Measurements from ENCODE around the gene NECTIN1.

DNA sequence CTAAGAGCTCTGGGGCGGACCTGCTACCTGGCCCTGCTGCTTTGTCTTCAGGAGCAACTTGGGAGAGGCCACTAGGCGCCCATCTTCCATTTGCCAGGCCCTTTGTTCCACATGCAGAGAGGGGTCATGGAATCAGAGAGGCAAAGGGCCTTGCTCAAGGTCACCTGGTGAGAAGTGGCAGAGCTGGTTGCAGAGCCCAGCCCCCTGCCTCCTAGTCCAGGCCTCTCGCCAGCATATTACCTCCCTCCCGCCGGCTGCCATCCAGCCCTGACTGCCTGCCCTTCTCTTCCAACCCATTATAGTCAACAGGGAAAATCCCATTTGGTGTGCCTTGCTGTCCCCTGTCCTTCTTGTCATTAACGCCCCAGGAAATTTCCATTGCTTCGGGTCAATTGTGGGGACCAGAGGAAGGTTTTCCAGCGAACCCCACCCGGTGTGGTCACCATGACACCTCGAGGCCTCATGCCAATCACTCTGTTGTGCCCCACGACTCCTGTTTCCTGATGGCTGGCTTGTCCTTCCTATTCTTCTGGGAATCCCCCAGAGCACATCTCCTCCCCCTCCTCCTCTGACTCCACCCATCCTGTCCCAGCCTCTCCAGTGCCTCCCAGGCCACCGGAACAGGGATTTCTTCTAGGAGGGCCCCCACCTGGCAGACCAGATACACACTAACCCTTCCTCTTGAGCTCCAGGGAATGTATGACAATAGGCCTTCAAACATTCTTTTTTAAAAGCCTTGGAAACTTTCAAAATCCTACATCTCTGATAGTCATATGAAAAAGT, 77.0 kb downstream of the NECTIN1 start:
- TF ChIP-seq, protein P1, sequence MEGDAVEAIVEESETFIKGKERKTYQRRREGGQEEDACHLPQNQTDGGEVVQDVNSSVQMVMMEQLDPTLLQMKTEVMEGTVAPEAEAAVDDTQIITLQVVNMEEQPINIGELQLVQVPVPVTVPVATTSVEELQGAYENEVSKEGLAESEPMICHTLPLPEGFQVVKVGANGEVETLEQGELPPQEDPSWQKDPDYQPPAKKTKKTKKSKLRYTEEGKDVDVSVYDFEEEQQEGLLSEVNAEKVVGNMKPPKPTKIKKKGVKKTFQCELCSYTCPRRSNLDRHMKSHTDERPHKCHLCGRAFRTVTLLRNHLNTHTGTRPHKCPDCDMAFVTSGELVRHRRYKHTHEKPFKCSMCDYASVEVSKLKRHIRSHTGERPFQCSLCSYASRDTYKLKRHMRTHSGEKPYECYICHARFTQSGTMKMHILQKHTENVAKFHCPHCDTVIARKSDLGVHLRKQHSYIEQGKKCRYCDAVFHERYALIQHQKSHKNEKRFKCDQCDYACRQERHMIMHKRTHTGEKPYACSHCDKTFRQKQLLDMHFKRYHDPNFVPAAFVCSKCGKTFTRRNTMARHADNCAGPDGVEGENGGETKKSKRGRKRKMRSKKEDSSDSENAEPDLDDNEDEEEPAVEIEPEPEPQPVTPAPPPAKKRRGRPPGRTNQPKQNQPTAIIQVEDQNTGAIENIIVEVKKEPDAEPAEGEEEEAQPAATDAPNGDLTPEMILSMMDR (IDR thresholded peaks at IDR 0.05 in 2 of 3, conservative IDR thresholded peaks at IDR 0.05 in 1 of 3; ENCODE audit: borderline replicate concordance in 1 of 3, insufficient read depth in 1 of 3, low read depth in 2 of 3, low read length in 2 of 3), result no peak
- TF ChIP-seq POLR2A (IDR thresholded peaks at IDR 0.05; ENCODE audit: borderline replicate concordance, extremely low read depth, insufficient read depth, insufficient read length) (no peak), ZFX (IDR thresholded peaks at IDR 0.05) (no peak), POLR2AphosphoS5 (IDR thresholded peaks at IDR 0.05; ENCODE audit: low read depth, low read length) (no peak), SIN3A (IDR thresholded peaks at IDR 0.05; ENCODE audit: low read depth) (no peak), YY1 (IDR thresholded peaks at IDR 0.05; ENCODE audit: extremely low read depth, insufficient replicate concordance, low read depth, low read length) (no peak), EGR1 (IDR thresholded peaks at IDR 0.05; ENCODE audit: low read depth) (no peak)

All from HCT116 (cell line).